NCI-H1417 treated with DMSO at 0.1 percent for 48 hours (cell line): ENCODE results near the gene MAK.
A peak's percentile ranks its signal among the peaks of the same experiment; 100 is the strongest.
"Not testable (repeated sequence)": the region's sequence is repeated elsewhere in the genome, so short reads cannot be mapped to it uniquely, and the experiment has no call there.

Experiments used
- DNase-seq: peaks from one replicate; lab custom pipeline; 2025; lab: John Stamatoyannopoulos, UW

Gene MAK

DNA sequence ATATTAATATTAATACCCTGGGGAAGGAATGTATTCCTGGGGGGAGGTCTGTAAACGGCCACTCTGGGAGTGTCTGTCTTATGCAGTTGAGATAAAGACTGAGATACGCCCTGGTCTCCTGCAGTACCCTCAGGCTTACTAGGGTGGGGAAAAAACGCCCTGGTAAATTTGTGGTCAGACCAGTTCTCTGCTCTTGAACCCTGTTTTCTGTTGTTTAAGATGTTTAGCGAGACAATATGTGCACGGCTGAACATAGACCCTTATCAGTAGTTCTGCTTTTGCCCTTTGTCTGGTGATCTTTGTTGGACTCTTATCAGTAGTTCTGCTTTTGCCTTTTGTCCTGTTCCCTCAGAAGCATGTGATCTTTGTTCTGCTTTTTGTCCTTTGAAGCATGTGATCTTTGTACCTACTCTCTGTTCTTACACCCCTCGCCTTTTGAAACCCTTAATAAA, 15.5 kb upstream of the MAK start:
- DNase-seq = not testable (repeated sequence)

DNA sequence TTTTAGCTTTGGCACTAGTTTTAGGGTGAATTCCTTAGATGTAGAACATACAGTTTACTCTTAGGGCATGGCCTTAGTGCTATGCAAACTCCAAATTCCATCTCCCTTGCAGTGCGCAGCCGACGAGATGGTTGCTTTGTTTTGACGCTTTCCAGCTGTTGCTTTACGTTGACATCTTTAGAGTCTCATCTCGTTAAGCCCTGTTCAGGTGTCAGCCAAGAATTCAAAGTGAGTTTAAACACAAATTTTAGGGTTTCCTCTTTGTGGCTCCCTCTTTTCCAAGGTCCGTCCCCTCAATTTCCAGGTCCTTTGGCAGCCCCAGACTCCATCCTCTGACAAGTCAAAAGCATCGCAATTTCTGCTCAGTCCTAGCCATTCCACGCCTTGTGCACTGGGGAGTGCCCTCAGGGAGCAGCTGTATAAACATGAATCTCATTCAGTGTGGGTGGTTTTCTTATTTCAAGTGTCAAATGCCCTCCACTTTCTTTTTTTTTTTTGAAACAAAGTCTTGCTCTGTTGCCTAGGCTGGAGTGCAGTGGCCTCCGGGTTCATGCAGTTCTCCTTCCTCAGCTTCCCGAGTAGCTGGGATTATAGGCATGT, 14.1 kb upstream of the MAK start:
- DNase-seq = no peak

DNA sequence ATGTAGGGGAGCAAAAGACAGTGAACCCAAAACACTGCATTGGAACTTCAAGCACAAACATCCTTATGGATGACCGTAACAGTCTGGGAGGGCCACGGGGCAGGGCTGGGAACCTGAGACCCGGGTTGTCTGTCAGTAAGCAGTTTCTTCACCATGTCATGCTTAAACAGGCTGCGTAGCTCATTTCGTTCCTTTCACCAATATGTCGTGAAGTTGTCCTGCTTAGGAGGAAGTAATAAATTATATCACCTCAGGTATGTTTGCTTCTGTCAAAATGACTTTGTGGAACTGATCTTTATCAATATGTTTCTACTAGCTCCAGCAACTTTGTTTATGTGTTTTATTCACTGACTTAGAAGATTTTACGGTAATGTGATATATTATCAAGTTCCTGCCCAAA, 12.4 kb upstream of the MAK start:
- DNase-seq = no peak

DNA sequence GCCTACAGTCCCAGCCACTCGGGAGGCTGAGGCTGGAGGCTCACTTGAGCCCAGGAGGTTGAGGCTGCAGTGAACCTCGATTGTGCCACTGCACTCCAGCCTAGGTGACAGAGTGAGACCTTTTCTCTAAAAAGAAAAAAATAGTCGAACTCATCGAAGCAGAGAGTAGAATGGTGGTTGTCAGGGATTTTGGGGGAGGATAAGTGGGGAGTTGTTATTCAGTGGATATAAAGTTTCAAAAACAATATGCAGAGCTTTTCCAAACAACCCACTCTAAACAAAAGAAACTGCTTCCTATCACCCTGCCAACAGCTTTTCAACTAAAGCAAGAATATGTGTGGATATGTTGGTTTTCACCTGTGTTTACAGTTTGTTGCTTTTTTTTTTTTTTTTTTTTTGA, 11.6 kb upstream of the MAK start:
- no peak for DNase-seq

- no peak for DNase-seq
Measured at GRCh38 chr6:10847684-10848083, 9.3 kb upstream of the MAK start.

GRCh38 chr6:10843554-10843953, 5.2 kb upstream of the MAK start:
- no peak for DNase-seq

- DNase-seq = no peak
Measured at GRCh38 chr6:10838794-10839333, 525 bp upstream of the MAK start.

- no peak for DNase-seq
Measured at GRCh38 chr6:10837622-10837994, 731 bp downstream of the MAK start.

DNA sequence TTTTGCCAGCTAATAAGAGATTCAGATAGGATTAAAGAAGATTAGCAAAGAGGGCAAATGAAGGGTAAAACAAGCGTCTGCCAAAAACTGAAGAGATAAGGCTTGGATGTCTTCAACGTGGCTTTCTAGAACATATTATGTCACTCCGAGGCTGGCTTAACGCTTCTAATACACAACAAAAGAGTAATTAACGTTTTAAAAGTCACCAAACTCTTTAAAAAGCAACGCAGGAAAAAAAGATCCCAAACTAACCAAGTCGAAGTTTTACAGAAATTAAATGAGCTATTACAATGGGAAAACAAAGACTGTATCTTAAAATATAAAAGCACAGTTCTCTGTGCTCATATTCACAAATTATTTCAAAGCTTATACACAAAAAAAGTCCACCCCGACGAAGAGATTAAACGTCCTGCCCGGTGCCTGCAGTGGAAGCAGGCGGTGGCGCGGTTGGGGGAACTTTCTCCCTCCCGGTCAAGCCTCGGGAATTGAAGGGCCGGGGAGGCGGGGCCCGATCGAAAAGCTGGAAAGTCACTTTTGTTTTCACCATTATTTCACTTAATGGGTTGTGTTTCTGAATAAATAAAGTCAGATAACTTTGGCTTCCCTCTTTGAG, 1.2 kb downstream of the MAK start:
- DNase-seq = no peak

DNA sequence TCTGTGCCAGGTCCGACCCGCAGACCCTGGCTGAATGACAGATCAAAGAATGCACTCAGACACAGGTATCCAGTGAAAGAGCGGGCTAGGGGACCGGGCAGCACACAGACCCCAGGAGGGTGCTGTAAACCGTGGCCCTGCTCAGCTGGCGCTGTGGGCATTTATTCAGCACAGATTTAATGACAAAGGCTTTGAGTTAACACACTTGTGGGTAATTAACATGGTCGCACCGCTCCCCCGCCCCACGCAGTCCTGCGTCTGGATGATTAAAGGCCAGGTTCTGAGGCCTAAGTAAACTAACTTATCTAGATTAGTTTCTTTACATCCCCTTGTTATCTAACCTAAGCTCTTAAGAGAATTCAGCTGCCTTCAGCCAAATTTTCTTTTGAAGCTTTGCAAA, 3.5 kb downstream of the MAK start:
- DNase-seq = no peak

GRCh38 chr6:10831609-10832008, 6.7 kb downstream of the MAK start:
- DNase-seq = no peak

DNA sequence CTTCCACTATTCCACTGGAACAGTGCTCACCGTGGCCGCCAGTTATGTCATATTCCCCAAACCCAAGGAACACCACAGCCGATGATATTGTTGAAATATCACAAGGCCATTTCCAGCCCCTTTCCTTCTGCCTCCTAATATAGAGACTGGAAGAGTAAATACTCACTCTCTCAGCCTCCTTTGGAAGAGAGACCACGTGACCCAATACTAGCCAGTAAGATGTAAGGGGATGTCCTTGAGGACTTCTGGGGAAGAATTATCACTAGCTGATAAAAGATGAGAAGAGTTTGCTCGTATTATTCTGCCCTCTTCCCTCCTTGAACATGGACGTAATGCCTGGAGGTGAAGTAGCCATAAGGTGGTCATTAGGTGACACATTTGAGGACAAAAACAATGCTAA, 13.5 kb downstream of the MAK start:
- DNase-seq = no peak

DNA sequence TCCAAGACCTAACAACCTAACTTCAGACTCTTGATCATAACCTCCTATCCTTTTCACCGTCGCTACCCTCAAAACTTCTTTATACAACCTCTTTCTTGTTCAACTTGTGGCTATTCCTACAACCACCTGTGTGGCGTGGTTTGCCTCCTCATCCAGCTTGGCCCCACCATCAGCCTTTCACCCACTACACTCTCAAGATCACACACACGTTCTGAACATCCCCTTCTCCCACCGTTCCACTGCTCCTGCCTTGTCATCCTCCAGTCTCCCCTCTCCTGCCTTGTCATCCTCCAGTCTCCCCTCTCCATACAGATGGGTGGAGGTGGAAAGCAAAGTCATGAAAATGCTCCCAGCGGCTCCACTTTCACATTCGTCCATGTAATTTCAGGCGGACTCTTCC, 14.0 kb downstream of the MAK start:
- DNase-seq = no peak

- not testable (repeated sequence) for DNase-seq
Measured at GRCh38 chr6:10814176-10814575, 24.2 kb downstream of the MAK start.

DNA sequence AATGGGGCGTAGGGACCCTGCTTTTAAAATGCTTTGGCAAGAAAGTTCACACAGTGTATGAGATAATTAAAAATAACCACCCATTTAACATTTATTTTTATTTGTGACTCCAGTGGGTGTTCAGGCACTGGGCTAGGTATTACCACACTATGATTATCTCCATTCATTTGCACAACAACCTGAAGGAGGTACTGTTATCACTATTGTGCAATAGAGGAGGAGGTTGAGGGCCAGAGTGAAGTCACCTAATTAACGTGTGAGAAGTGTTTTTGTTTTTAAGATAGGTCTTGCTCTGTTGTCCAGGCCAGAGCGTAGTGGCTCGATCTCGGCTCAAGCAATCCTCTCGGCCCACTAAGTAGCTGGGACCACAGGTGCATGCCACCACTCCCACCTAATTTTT, 29.2 kb downstream of the MAK start:
- no peak for DNase-seq

DNA sequence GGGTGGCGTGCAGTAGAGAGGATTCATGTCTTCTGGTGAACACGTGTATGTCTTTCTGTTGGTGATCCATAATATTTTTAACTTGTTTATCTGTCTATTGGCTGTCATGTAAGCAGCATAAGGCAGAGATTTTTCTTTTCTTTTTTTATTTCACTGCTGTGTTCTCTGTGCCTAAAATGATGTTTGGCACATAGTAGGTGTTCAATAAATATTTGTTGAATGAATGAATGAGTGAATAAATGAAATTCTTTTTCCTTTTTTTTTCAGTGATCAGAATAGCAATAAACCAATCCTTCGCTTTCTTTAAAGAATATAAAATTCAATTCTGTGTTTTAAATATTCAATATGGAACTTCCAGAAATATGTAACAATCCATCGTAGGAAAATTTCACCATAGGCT, 30.0 kb downstream of the MAK start:
- DNase-seq = no peak

- DNase-seq = peak; percentile 6
Measured at GRCh38 chr6:10801224-10801848, 37.0 kb downstream of the MAK start.

- DNase-seq = no peak
Measured at GRCh38 chr6:10800810-10801209, 37.5 kb downstream of the MAK start.

DNA sequence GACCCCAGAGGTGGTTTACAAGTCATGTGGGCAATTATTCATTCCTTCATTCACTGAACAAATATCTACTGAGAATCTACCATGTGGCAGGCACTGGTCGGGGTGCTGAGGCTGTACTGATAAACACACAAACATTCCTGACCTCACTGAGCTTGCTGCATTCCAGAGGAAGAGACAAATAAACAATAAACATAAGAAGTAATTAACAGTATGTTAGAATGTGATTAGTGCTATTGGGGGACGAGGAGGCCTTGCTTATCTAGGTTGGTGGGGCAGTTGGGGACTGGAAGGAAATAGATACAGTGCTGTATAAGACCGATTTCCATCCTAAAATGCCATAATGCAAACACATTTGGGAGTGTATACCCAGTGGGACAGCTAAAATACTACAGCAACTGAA, 44.1 kb downstream of the MAK start:
- DNase-seq = no peak

GRCh38 chr6:10793695-10794094, 44.6 kb downstream of the MAK start:
- no peak for DNase-seq

DNA sequence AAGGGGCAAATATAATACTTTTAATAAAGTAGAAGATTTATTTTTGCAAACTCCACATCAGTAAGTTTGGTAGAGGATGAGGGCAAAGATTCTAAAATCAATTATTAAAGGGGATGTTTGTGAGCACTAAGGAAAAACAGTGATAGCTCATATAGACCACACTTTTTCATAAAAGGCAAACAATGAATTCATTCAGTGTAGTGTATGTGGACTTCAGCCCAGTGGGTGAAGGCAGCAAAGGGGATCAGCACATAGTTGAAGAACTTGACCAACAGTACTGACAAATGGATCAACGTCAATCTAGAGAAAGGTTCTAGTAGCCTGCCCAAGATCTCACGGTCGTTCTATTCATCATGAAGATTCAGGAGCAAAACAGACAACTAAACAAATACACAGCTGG, 45.3 kb downstream of the MAK start:
- no peak for DNase-seq

DNA sequence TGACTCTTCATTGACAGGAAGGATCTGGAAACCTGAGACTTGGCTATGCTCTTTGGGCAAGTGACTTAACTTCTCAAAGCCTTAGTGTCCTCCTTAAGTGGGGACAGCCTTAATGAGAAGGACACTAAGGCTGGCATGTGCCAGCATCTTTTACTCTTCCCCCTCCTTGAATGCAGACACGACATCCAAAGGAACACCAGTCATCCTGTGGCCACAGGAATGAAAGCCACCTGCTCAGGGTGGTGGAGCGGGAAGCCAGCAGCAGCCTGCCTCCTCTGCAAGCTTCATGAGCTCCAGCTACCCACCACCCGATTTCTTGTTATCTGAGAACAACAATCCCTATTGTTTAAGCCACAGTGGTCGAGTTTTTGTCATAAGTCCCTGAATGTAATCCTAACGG, 46.2 kb downstream of the MAK start:
- DNase-seq = no peak

- DNase-seq = no peak
Measured at GRCh38 chr6:10791673-10792072, 46.7 kb downstream of the MAK start.

- no peak for DNase-seq
Measured at GRCh38 chr6:10779076-10779475, 59.3 kb downstream of the MAK start.
